ENCODE data around the gene LTF.
"Not testable (repeated sequence)": the region's sequence is repeated elsewhere in the genome, so short reads cannot be mapped to it uniquely, and the experiment has no call there.

LTF gene

DNA sequence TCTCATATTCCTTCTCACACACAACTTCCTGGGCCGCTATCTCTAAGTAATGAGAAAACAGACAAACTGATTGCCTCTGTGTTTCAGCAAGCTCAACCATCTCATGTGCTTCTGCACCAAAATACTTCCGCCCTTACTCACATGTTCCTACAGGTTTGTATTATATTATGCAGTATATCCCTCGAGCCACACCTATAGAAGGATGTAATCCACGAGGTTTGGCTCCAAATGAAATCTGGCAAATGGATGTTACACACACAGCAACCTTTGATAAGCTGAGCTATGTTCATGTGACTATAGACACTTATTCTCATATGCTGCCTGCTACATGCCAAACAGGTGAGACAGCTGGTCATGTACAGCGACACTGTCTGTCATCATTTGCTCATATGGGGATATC is 35.0 kb downstream of the LTF start:
- Mint-ChIP-seq H3K9me3 (peaks cover 16% of the 10 kb centered on the region), H3K36me3 (ENCODE audit: low read depth) (peaks cover 3% of the 10 kb centered on the region), H3K4me1 (ENCODE audit: low read depth) (peaks cover 18% of the 10 kb centered on the region), H3K27me3 (ENCODE audit: low read depth) (peaks cover 29% of the 10 kb centered on the region), H3K4me3 (no peak overlapping the region), H3K27ac (no peak overlapping the region)
- no peak for DNase-seq (ENCODE audit: low spot score)

GRCh38 chr3:46429250-46429649 is 35.5 kb downstream of the LTF start:
- no peak for DNase-seq (ENCODE audit: low spot score)
- peaks cover 18% of the 10 kb centered on the region for H3K4me1 Mint-ChIP-seq (ENCODE audit: low read depth)
- no peak overlapping the region for H3K27ac Mint-ChIP-seq
- H3K9me3 Mint-ChIP-seq = peaks cover 16% of the 10 kb centered on the region
- peaks cover 27% of the 10 kb centered on the region for H3K27me3 Mint-ChIP-seq (ENCODE audit: low read depth)
- H3K36me3 Mint-ChIP-seq (ENCODE audit: low read depth) = peaks cover 3% of the 10 kb centered on the region
- no peak overlapping the region for H3K4me3 Mint-ChIP-seq

GRCh38 chr3:46427916-46428833 is 36.5 kb downstream of the LTF start:
- peaks cover 14% of the 10 kb centered on the region for H3K4me1 Mint-ChIP-seq (ENCODE audit: low read depth)
- no peak overlapping the region for H3K27ac Mint-ChIP-seq
- H3K27me3 Mint-ChIP-seq (ENCODE audit: low read depth) = peaks cover 22% of the 10 kb centered on the region
- H3K36me3 Mint-ChIP-seq (ENCODE audit: low read depth) = peaks cover 3% of the 10 kb centered on the region
- H3K4me3 Mint-ChIP-seq = no peak overlapping the region
- H3K9me3 Mint-ChIP-seq = peaks cover 16% of the 10 kb centered on the region
- no peak for DNase-seq (ENCODE audit: low spot score)

GRCh38 chr3:46427404-46427803 is 37.3 kb downstream of the LTF start:
- not testable (repeated sequence) for DNase-seq (ENCODE audit: low spot score); H3K27ac Mint-ChIP-seq; H3K4me3 Mint-ChIP-seq; H3K36me3 Mint-ChIP-seq (ENCODE audit: low read depth)
- Mint-ChIP-seq H3K9me3 (peaks cover 14% of the 10 kb centered on the region), H3K4me1 (ENCODE audit: low read depth) (peaks cover 11% of the 10 kb centered on the region), H3K27me3 (ENCODE audit: low read depth) (peaks cover 17% of the 10 kb centered on the region)

GRCh38 chr3:46426476-46426875 is 38.2 kb downstream of the LTF start:
- Mint-ChIP-seq H3K27me3 (ENCODE audit: low read depth) (peaks cover 14% of the 10 kb centered on the region), H3K4me1 (ENCODE audit: low read depth) (peaks cover 11% of the 10 kb centered on the region)
- H3K9me3 Mint-ChIP-seq; H3K36me3 Mint-ChIP-seq (ENCODE audit: low read depth); DNase-seq (ENCODE audit: low spot score); H3K27ac Mint-ChIP-seq; H3K4me3 Mint-ChIP-seq: not testable (repeated sequence)

DNA sequence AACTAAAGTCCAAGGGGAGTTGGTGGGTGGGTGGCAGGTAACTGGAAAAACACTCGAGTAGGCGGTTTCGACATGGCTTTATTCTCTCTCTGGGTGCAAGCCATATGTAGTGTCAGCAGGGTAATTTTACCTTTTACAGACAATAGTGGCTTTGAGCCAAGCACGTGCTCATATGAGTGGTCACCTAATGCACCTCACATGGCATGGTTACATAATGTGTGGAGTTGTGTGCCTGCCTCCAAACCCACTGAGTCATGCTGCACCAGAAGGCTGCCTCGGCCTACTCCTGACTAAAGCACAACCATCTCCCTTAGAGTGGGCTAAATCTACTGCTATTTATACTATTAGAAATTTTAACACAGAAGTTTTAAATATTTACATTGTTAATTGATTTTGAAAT is 41.1 kb downstream of the LTF start:
- no peak for DNase-seq (ENCODE audit: low spot score)
- Mint-ChIP-seq H3K4me1 (ENCODE audit: low read depth) (peaks cover 11% of the 10 kb centered on the region), H3K27me3 (ENCODE audit: low read depth) (peaks cover 8% of the 10 kb centered on the region), H3K9me3 (no peaks in the 10 kb centered on the region), H3K27ac (no peak overlapping the region), H3K4me3 (no peak overlapping the region), H3K36me3 (ENCODE audit: low read depth) (no peaks in the 10 kb centered on the region)

- H3K36me3 Mint-ChIP-seq (ENCODE audit: low read depth) = no peaks in the 10 kb centered on the region
- peaks cover 11% of the 10 kb centered on the region for H3K4me1 Mint-ChIP-seq (ENCODE audit: low read depth)
- H3K4me3 Mint-ChIP-seq = no peak overlapping the region
- no peaks in the 10 kb centered on the region for H3K9me3 Mint-ChIP-seq
- H3K27me3 Mint-ChIP-seq (ENCODE audit: low read depth) = peaks cover 8% of the 10 kb centered on the region
- DNase-seq (ENCODE audit: low spot score) = no peak
- no peak overlapping the region for H3K27ac Mint-ChIP-seq
Observed at GRCh38 chr3:46422617-46423016, 42.1 kb downstream of the LTF start.

DNA sequence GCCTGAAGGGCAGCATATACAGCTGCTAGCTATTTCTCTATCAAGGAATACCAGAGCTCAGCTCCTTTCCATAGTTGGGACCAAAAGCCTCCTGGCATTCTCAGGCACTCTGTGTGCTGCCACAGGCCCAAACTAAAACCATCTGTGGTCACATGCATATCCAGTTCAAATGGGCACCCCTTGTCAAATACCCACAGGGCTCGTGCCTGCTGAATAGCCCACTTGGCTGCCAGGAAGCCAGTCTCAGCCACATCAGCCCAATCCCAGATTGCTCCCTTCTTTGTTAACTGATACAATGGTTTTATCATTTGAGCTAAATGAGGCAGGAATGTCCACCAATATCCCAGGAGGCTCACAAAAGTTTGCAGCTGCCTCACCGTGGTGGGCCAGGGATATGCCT is 43.8 kb downstream of the LTF start:
- Mint-ChIP-seq H3K27me3 (ENCODE audit: low read depth) (peaks cover 4% of the 10 kb centered on the region), H3K4me3 (no peak overlapping the region), H3K4me1 (ENCODE audit: low read depth) (peaks cover under 1% of the 10 kb centered on the region), H3K27ac (no peak overlapping the region), H3K36me3 (ENCODE audit: low read depth) (no peaks in the 10 kb centered on the region), H3K9me3 (no peaks in the 10 kb centered on the region)
- no peak for DNase-seq (ENCODE audit: low spot score)

DNA sequence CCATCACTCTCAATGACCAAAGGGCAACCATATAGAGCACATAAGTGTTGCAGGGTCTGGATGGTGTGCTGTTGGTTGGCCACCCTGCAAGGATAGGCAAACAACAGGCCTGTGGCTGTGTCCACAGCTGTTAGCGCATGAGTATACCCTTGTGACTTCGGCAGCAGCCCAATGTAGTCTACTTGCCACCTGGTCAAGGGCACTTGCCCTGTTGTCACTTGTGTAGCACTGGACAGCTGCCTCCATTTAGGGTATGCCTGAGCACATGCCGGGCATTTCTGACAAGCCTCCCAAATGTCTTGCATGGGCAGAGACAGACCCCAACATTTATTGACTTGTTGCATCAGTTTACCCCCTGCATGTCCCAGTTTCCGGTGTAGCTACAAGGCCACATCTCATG is 44.9 kb downstream of the LTF start:
- no peaks in the 10 kb centered on the region for H3K9me3 Mint-ChIP-seq
- no peak for DNase-seq (ENCODE audit: low spot score)
- no peaks in the 10 kb centered on the region for H3K36me3 Mint-ChIP-seq (ENCODE audit: low read depth)
- no peak overlapping the region for H3K27ac Mint-ChIP-seq
- peaks cover 5% of the 10 kb centered on the region for H3K27me3 Mint-ChIP-seq (ENCODE audit: low read depth)
- no peak overlapping the region for H3K4me3 Mint-ChIP-seq
- H3K4me1 Mint-ChIP-seq (ENCODE audit: low read depth) = no peaks in the 10 kb centered on the region

DNA sequence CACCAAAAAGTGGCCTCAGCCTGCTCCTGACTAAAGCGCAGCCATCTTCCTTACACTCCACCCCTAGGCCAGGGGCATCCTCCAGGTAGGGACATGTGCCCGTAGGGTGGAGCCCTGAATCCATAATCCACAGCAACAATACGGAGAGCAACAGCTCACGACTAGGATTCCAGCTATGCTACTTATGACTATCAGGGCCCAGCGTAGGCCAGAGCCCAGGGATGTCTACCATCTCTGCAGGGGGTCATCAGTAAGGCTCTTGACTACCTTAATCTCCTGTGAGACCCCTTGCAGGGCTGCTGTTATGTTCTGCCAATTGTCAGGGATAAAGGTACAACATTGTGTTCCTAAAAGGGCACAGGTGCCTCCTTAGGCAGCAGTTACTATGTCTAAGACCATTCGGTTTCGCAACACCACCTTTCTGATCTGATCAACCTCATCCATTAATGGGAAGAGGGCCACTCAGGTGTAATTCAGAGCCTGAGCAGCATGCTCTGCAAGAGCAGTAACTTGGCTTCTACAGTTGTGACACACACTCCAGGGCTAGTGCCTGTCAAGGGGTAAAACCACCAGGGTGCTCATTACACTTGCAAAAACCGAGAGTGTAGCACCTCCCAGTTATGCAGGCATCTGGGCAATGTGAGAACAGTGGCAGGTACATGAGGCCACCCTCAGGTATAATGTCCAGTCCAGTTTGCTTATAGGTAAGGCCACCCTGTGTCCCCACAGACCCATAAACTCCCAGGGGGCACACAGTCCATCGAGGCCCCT is 46.7 kb downstream of the LTF start:
- no peaks in the 10 kb centered on the region for H3K4me1 Mint-ChIP-seq (ENCODE audit: low read depth)
- no peak overlapping the region for H3K27ac Mint-ChIP-seq
- no peaks in the 10 kb centered on the region for H3K36me3 Mint-ChIP-seq (ENCODE audit: low read depth)
- DNase-seq (ENCODE audit: low spot score) = no peak
- peaks cover 5% of the 10 kb centered on the region for H3K27me3 Mint-ChIP-seq (ENCODE audit: low read depth)
- H3K4me3 Mint-ChIP-seq = no peak overlapping the region
- no peaks in the 10 kb centered on the region for H3K9me3 Mint-ChIP-seq

GRCh38 chr3:46416811-46417510 is 47.7 kb downstream of the LTF start:
- no peaks in the 10 kb centered on the region for H3K9me3 Mint-ChIP-seq
- H3K36me3 Mint-ChIP-seq (ENCODE audit: low read depth) = no peaks in the 10 kb centered on the region
- H3K27me3 Mint-ChIP-seq (ENCODE audit: low read depth) = peaks cover 8% of the 10 kb centered on the region
- no peak overlapping the region for H3K4me3 Mint-ChIP-seq
- H3K27ac Mint-ChIP-seq = no peak overlapping the region
- H3K4me1 Mint-ChIP-seq (ENCODE audit: low read depth) = no peaks in the 10 kb centered on the region
- DNase-seq (ENCODE audit: low spot score) = no peak

DNA sequence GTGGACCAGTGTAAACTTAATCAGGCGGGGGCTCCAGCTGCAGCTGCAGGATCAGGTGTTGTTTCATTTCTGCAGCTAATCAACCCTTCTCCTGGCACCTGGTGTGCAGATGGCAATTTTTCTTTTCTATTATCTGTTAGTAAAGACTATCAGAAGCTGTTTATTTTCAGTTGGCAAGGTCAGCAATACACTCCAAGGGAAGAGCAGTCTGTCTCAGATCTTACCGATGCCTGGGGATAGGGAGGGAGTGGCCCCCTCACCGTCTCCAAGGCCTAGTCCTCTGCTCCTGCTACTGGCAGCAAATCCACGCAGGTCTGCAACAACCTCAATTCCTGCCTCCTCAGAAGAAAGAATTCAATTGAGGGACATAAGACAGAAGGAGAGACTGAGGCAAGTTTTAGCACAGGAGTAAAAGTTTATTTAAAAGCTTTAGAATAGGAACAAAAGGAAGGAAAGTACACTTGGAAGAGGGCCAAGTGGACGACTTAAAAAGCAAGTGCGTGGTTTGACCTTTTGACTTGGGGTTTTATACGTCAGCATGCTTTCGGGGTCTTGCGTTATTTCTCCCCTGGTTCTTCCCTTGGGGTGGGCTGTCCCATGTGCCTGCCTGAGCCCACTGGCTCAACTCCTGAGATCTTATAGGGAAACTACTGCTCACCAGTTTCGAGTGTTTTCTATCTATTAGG is 48.4 kb downstream of the LTF start:
- no peaks in the 10 kb centered on the region for H3K4me1 Mint-ChIP-seq (ENCODE audit: low read depth)
- no peak for DNase-seq (ENCODE audit: low spot score)
- no peak overlapping the region for H3K27ac Mint-ChIP-seq

GRCh38 chr3:46414739-46415138 is 50.0 kb downstream of the LTF start:
- DNase-seq (ENCODE audit: low spot score) = no peak
- H3K27me3 Mint-ChIP-seq (ENCODE audit: low read depth) = peaks cover 10% of the 10 kb centered on the region
- no peaks in the 10 kb centered on the region for H3K36me3 Mint-ChIP-seq (ENCODE audit: low read depth)
- H3K4me1 Mint-ChIP-seq (ENCODE audit: low read depth) = peaks cover 3% of the 10 kb centered on the region
- no peak overlapping the region for H3K4me3 Mint-ChIP-seq
- no peaks in the 10 kb centered on the region for H3K9me3 Mint-ChIP-seq
- no peak overlapping the region for H3K27ac Mint-ChIP-seq

More for the DNA sequence above, 48.4 kb downstream of the LTF start:
- Mint-ChIP-seq H3K36me3 (ENCODE audit: low read depth) (no peaks in the 10 kb centered on the region), H3K9me3 (no peaks in the 10 kb centered on the region), H3K4me3 (no peak overlapping the region), H3K27me3 (ENCODE audit: low read depth) (peaks cover 8% of the 10 kb centered on the region)
